GM21423 (cell line): ENCODE results near the gene A4GNT.
A peak's percentile ranks its signal among the peaks of the same experiment; 100 is the strongest.
"Not testable (repeated sequence)": the region's sequence is repeated elsewhere in the genome, so short reads cannot be mapped to it uniquely, and the experiment has no call there.

Experiments
- ATAC-seq: cut with Tn5 transposase; IDR thresholded peaks from one replicate; pipeline ENCODE4 v1.9.1; 2021; ENCODE audit warnings: mild to moderate bottlenecking, moderate library complexity; ENCODE audit not compliant: unreplicated experiment

The A4GNT gene

GRCh38 chr3:138119423-138119766 lies 12.8 kb downstream of the A4GNT start:
- no peak for ATAC-seq

- peak; percentile 68 for ATAC-seq
Observed at GRCh38 chr3:138118612-138119422, 13.4 kb downstream of the A4GNT start.

- peak; percentile 90 for ATAC-seq
Observed at GRCh38 chr3:138114988-138115971, 16.9 kb downstream of the A4GNT start, which contains the start of gene DZIP1L. Gene DZIP1L, minus strand, starts transcription at chr3:138115608. Its CDS starts 11,637 bp downstream, at chr3:138103971.

- ATAC-seq: no peak
Observed at GRCh38 chr3:138114431-138114918, 17.7 kb downstream of the A4GNT start.

- no peak for ATAC-seq
Observed at GRCh38 chr3:138113326-138113725, 18.9 kb downstream of the A4GNT start.

GRCh38 chr3:138112362-138112761 lies 19.8 kb downstream of the A4GNT start:
- no peak for ATAC-seq

GRCh38 chr3:138105598-138105997 lies 26.6 kb downstream of the A4GNT start:
- no peak for ATAC-seq

- no peak for ATAC-seq
Observed at GRCh38 chr3:138103466-138103865, 28.7 kb downstream of the A4GNT start.

- not testable (repeated sequence) for ATAC-seq
Observed at GRCh38 chr3:138101351-138101940, 30.7 kb downstream of the A4GNT start.

GRCh38 chr3:138099417-138099816 lies 32.8 kb downstream of the A4GNT start:
- ATAC-seq: no peak

GRCh38 chr3:138097192-138098172 lies 34.7 kb downstream of the A4GNT start:
- peak; percentile 64 for ATAC-seq

GRCh38 chr3:138093721-138094120 lies 38.5 kb downstream of the A4GNT start:
- no peak for ATAC-seq

GRCh38 chr3:138092023-138092422 lies 40.2 kb downstream of the A4GNT start:
- no peak for ATAC-seq

- ATAC-seq: no peak
Observed at GRCh38 chr3:138089091-138089490, 43.1 kb downstream of the A4GNT start.

- not testable (repeated sequence) for ATAC-seq
Observed at GRCh38 chr3:138085745-138086144, 46.4 kb downstream of the A4GNT start.

GRCh38 chr3:138084196-138084595 lies 48.0 kb downstream of the A4GNT start:
- ATAC-seq: no peak

GRCh38 chr3:138082992-138083386 lies 49.2 kb downstream of the A4GNT start:
- ATAC-seq: no peak

- no peak for ATAC-seq
Observed at GRCh38 chr3:138082085-138082991, 49.9 kb downstream of the A4GNT start.
